Measurements from ENCODE around the gene MFAP2. TPM values are rescaled to one million over a fixed set of nuclear protein-coding genes. Genes with fewer than 3 reads are reported as not detected.

MFAP2 gene
- total RNA-seq, 4 donors from 2014 or later = 22.3 to 70.3 (median 44.6) TPM

- Histone ChIP-seq H3K27me3 (no peaks in the 10 kb centered on the region), H3K4me3 (no peak overlapping the region), H3K9me3 (no peaks in the 10 kb centered on the region), H3K36me3 (no peaks in the 10 kb centered on the region), H3K27ac (no peak overlapping the region), H3K4me1 (no peaks in the 10 kb centered on the region)
- no peak for DNase-seq
- intact Hi-C loops (cut with DNase I; ENCODE audit: low total_unique reads) = no loop called here
- no peak for TF ChIP-seq POLR2A (IDR thresholded peaks at IDR 0.05)
- TF ChIP-seq CTCF (IDR thresholded peaks at IDR 0.05) = no peak
These were observed 12.3 kb upstream of the MFAP2 start for GRCh38 chr1:16992675-16993074.

- intact Hi-C loops (cut with DNase I; ENCODE audit: low total_unique reads) = no loop called here
These were observed 11.7 kb upstream of the MFAP2 start for GRCh38 chr1:16992102-16992501.

GRCh38 chr1:16991571-16991970, 11.2 kb upstream of the MFAP2 start:
- Histone ChIP-seq H3K27me3 (no peaks in the 10 kb centered on the region), H3K4me1 (no peaks in the 10 kb centered on the region), H3K9me3 (no peaks in the 10 kb centered on the region), H3K27ac (no peak overlapping the region), H3K36me3 (no peaks in the 10 kb centered on the region), H3K4me3 (no peak overlapping the region)
- DNase-seq = no peak
- intact Hi-C loops (cut with DNase I; ENCODE audit: low total_unique reads) = no loop called here
- TF ChIP-seq POLR2A (IDR thresholded peaks at IDR 0.05) (no peak), CTCF (IDR thresholded peaks at IDR 0.05) (no peak)

More at GRCh38 chr1:16992102-16992501, 11.7 kb upstream of the MFAP2 start:
- no peak for TF ChIP-seq CTCF (IDR thresholded peaks at IDR 0.05)
- TF ChIP-seq POLR2A (IDR thresholded peaks at IDR 0.05) = no peak
- Histone ChIP-seq H3K4me1 (no peaks in the 10 kb centered on the region), H3K36me3 (no peaks in the 10 kb centered on the region), H3K9me3 (no peaks in the 10 kb centered on the region), H3K27ac (no peak overlapping the region), H3K27me3 (no peaks in the 10 kb centered on the region), H3K4me3 (no peak overlapping the region)
- DNase-seq = no peak

GRCh38 chr1:16989676-16990391, 9.4 kb upstream of the MFAP2 start:
- DNase-seq = no peak
- intact Hi-C loops (cut with DNase I; ENCODE audit: low total_unique reads) = no loop called here
- Histone ChIP-seq H3K9me3 (no peaks in the 10 kb centered on the region), H3K36me3 (no peaks in the 10 kb centered on the region), H3K27me3 (no peaks in the 10 kb centered on the region), H3K27ac (no peak overlapping the region), H3K4me1 (no peaks in the 10 kb centered on the region), H3K4me3 (no peak overlapping the region)
- TF ChIP-seq POLR2A (IDR thresholded peaks at IDR 0.05) (no peak), CTCF (IDR thresholded peaks at IDR 0.05) (no peak)

- Histone ChIP-seq H3K27me3 (no peaks in the 10 kb centered on the region), H3K4me3 (no peak overlapping the region), H3K27ac (no peak overlapping the region), H3K9me3 (no peaks in the 10 kb centered on the region), H3K36me3 (no peaks in the 10 kb centered on the region), H3K4me1 (no peaks in the 10 kb centered on the region)
- TF ChIP-seq POLR2A (IDR thresholded peaks at IDR 0.05) (no peak), CTCF (IDR thresholded peaks at IDR 0.05) (no peak)
- DNase-seq = no peak
- intact Hi-C loops (cut with DNase I; ENCODE audit: low total_unique reads) = no loop called here
These were observed 7.8 kb upstream of the MFAP2 start for GRCh38 chr1:16988210-16988609.
